Pancreas (tissue), 10 donors: ENCODE data around the gene FCF1. TPM values are rescaled to one million over a fixed set of nuclear protein-coding genes. Genes with fewer than 3 reads are reported as not detected.

Experiments used
- ATAC-seq, 4 donors: fragments of 200-7000 bp; cut with Tn5 transposase; one replicate each; pipeline versions ENCODE4 v1.8.0 to v1.9.1; 2020; ENCODE audit warnings: mild to moderate bottlenecking in 4 of 4, moderate library complexity in 4 of 4
- DNase-seq, 6 donors: peaks; one replicate each; pipeline ENCODE4 v3.0.0-alpha.2; 2020
- FAIRE-seq: peaks from 2 replicates; lab custom pipeline; 2012; peaks lifted over from hg19 to GRCh38; lab: Jason Lieb, UNC
- H3K27ac ChIP-seq, 4 donors: fragments of 200-600 bp; sonication (generic); 1 replicate in 3 of 4; 2 replicates in 1 of 4; pipeline versions ENCODE4 v1.5.0 to v1.8.0; 2020
- H3K27me3 ChIP-seq, 4 donors: fragments of 200-600 bp; one replicate each; pipeline ENCODE4 v1.8.0; 2021
- H3K36me3 ChIP-seq, 3 donors: fragments of 200-600 bp; sonication (generic) in 1 of 3; one replicate each; pipeline versions ENCODE4 v1.5.0 to v1.8.0; 2020 to 2021
- H3K4me1 ChIP-seq, 3 donors: fragments of 200-600 bp; one replicate each; pipeline ENCODE4 v1.8.0; 2021
- H3K4me3 ChIP-seq, 4 donors: fragments of 200-600 bp; sonication (generic) in 2 of 4; one replicate each; pipeline versions ENCODE4 v1.5.0 to v1.8.0; 2020 to 2021
- H3K9me3 ChIP-seq, 4 donors: fragments of 200-600 bp; one replicate each; pipeline ENCODE4 v1.8.0; 2021
- WGBS, 2 donors: extraction: QIAGEN DNeasy Blood & Tissue Kit; methylation state at CpG; one replicate each; pipeline ENCODE4 v1.1.7; 2013; 5-methylcytosine and 5-hydroxymethylcytosine counted together
- intact Hi-C, 3 donors: fragments of 100-400 bp; cut with DNase I; formaldehyde crosslinking; loops; one replicate each; pipeline versions ENCODE4 v1.11.1 to v1.14.2; 2022
- polyA plus RNA-seq, 2 donors: library from polyadenylated mRNA; stranded (reverse); fragments of 200-250 nt; gene quantifications; one replicate each; pipeline ENCODE4 v1.2.3, GENCODE V29; 2013
- total RNA-seq, 6 donors: library from RNA; stranded (reverse); fragmentation: NEBNext Ultra II Directional in 4 of 6; extraction: Animal tissue kit (Norgen Biotek cat#: 25700) in 4 of 6; gene quantifications; one replicate each; pipeline versions ENCODE4 v1.2.1 to v1.2.4, GENCODE V29; 2021 to 2023
- TF ChIP-seq, protein P1 (sequence below), 4 donors: fragments of 200-600 bp; sonication (generic) in 3 of 4; IDR thresholded peaks; one replicate each; pipeline versions ENCODE4 v1.5.0 to v1.8.0; 2021; ENCODE audit warnings: antibody characterized with exemption in 4 of 4
- donor health status: healthy with polysubstance abuse.
- donor health status: DM: no; HTN: no; CAD: no; lungs with moderate emphysema.
- donor health status: DM: no; HTN: no; CAD: no.
- donor health status: control.
- donor health status: control.
- donor health status: Bipolar disorder and iron deficiency.
- donor health status: DM: yes; HTN: yes; CAD: no.
- donor health status: DM: no; HTN: no; CAD: no.
- donor health status: DM: no; HTN: no; CAD: no.
- donor health status: DM: yes; HTN: yes; CAD: no.

FCF1 gene
- total and polyA plus RNA-seq, 8 donors = 2.5 to 26.9 (median 15.1) TPM

DNA sequence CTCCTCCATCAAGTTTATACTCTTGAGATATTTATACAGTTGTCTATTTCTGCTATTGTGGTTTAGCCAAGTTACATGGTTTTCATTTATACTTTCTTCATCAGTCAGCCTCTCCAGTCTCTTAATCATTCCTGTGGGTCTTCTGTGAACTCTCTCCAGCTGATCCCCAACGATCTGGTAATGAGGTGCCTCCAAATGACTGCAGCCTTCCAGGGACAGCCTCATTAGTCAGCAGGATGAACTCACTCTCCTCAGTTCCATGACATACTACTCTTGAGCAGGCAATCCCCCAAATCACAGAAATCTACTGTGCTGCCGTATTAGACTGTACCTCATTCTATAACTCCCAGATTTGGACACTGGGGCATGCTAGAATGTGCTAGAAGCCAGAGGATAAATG, 15.4 kb upstream of the FCF1 start:
- WGBS, 2 donors = 76 to 84% methylated on average over 2 of the region's 2 CpGs
- Histone ChIP-seq H3K36me3 (no peaks in the 10 kb centered on the region), H3K4me1 (no peaks in the 10 kb centered on the region), H3K27me3 (no peaks in the 10 kb centered on the region), H3K27ac (no peak overlapping the region), H3K9me3 (no peaks in the 10 kb centered on the region), H3K4me3 (no peak overlapping the region)
- intact Hi-C loops = no loop called here
- ATAC-seq (no peak), DNase-seq (no peak), FAIRE-seq (no peak)
- TF ChIP-seq, protein P1, sequence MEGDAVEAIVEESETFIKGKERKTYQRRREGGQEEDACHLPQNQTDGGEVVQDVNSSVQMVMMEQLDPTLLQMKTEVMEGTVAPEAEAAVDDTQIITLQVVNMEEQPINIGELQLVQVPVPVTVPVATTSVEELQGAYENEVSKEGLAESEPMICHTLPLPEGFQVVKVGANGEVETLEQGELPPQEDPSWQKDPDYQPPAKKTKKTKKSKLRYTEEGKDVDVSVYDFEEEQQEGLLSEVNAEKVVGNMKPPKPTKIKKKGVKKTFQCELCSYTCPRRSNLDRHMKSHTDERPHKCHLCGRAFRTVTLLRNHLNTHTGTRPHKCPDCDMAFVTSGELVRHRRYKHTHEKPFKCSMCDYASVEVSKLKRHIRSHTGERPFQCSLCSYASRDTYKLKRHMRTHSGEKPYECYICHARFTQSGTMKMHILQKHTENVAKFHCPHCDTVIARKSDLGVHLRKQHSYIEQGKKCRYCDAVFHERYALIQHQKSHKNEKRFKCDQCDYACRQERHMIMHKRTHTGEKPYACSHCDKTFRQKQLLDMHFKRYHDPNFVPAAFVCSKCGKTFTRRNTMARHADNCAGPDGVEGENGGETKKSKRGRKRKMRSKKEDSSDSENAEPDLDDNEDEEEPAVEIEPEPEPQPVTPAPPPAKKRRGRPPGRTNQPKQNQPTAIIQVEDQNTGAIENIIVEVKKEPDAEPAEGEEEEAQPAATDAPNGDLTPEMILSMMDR (IDR thresholded peaks at IDR 0.05) = no peak

DNA sequence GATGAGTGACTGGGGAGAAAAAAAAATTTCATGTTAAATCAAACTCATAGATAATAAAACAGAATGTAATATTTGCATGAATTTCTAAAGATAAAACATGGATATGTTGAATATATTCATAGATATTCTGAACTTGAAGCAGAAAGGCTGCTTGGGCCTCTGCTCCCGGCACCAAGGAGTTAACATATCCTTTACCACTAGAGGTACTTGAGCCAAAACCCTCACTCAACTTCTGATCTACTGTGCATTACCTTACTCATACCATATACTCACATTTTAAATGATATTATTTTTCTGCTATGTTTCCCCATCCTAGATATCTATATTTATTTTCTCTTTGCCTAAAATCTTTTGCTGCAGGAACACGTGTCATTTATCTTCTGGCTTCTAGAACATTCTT, 15.0 kb upstream of the FCF1 start:
- DNase-seq (no peak), ATAC-seq (no peak), FAIRE-seq (no peak)
- Histone ChIP-seq H3K4me3 (no peak overlapping the region), H3K36me3 (no peaks in the 10 kb centered on the region), H3K27me3 (no peaks in the 10 kb centered on the region), H3K27ac (no peak overlapping the region), H3K4me1 (no peaks in the 10 kb centered on the region), H3K9me3 (no peaks in the 10 kb centered on the region)
- TF ChIP-seq, protein P1 (IDR thresholded peaks at IDR 0.05) = no peak
- WGBS, 2 donors = 85 to 87% methylated on average over 2 of the region's 2 CpGs
- intact Hi-C loops = no loop called here

DNA sequence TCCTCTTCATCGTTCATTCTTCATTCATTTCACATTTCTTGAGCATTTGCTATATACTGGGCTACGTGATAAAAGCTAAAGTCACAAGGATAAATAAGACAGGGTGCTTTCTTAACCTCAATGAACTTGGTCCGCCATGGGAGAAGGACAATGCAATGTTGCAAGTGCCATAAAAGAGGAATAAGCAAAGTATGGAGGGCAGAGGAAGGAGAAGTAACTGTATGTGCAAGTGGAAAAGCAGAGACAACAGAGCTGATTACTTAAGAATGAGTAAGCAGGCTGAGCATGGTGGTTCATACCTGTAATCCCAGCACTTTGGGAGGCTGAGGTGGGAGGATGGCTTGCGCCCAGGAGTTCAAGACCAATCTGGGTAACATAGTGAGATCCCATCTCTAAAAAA, 14.5 kb upstream of the FCF1 start:
- TF ChIP-seq, protein P1 (IDR thresholded peaks at IDR 0.05) = no peak
- H3K36me3 ChIP-seq = no peaks in the 10 kb centered on the region
- intact Hi-C loops = no loop called here
- no peaks in the 10 kb centered on the region for H3K9me3 ChIP-seq
- H3K4me3 ChIP-seq = no peak overlapping the region
- DNase-seq (no peak), ATAC-seq (no peak), FAIRE-seq (no peak)
- WGBS, 2 donors = 94 to 99% methylated on average over 4 of the region's 4 CpGs
- H3K27ac ChIP-seq = no peak overlapping the region
- no peaks in the 10 kb centered on the region for H3K27me3 ChIP-seq
- H3K4me1 ChIP-seq = no peaks in the 10 kb centered on the region

- H3K27me3 ChIP-seq = no peaks in the 10 kb centered on the region
- no peak overlapping the region for H3K4me3 ChIP-seq
- FAIRE-seq (no peak), DNase-seq (no peak), ATAC-seq (no peak)
- no peaks in the 10 kb centered on the region for H3K4me1 ChIP-seq
- 98 to 100% methylated on average over 2 of the region's 2 CpGs for WGBS, 2 donors
- TF ChIP-seq, protein P1 (IDR thresholded peaks at IDR 0.05) = no peak
- H3K9me3 ChIP-seq = no peaks in the 10 kb centered on the region
- H3K27ac ChIP-seq = no peak overlapping the region
- H3K36me3 ChIP-seq = no peaks in the 10 kb centered on the region
- intact Hi-C loops = no loop called here
Observed at GRCh38 chr14:74702293-74702692, 10.7 kb upstream of the FCF1 start.

GRCh38 chr14:74703043-74703442, 9.9 kb upstream of the FCF1 start:
- WGBS, 2 donors = 95 to 96% methylated on average over 3 of the region's 3 CpGs
- intact Hi-C loops = no loop called here
- no peaks in the 10 kb centered on the region for H3K9me3 ChIP-seq
- no peaks in the 10 kb centered on the region for H3K4me1 ChIP-seq
- H3K27ac ChIP-seq = no peak overlapping the region
- no peaks in the 10 kb centered on the region for H3K36me3 ChIP-seq
- H3K4me3 ChIP-seq = no peak overlapping the region
- ATAC-seq = no peak
- TF ChIP-seq, protein P1 (IDR thresholded peaks at IDR 0.05) = no peak
- no peak for FAIRE-seq
- no peaks in the 10 kb centered on the region for H3K27me3 ChIP-seq
- DNase-seq = no peak
